ENCODE data around the gene IL37.
A peak's percentile ranks its signal among the peaks of the same experiment; 100 is the strongest.

Gene IL37

GRCh38 chr2:112869258-112869842, 41.6 kb upstream of the IL37 start (continued):
- TF ChIP-seq PRDM4 (tag by site-specific recombination; IDR thresholded peaks at IDR 0.05) (peak; percentile 90), ZBTB10 (tag by site-specific recombination; IDR thresholded peaks at IDR 0.05) (peak; percentile 39; the same call in 1 of the 2 replicates), ZNF704 (tag by site-specific recombination; IDR thresholded peaks at IDR 0.05) (no peak), ZNF24 (tag by site-specific recombination; IDR thresholded peaks at IDR 0.05) (peak; percentile 84), ZBTB44 (tag by site-specific recombination; IDR thresholded peaks at IDR 0.05) (peak; percentile 81; the same call in 1 of the 2 replicates), PRDM10 (tag by site-specific recombination; IDR thresholded peaks at IDR 0.05) (peak; percentile 60; the same call in 1 of the 2 replicates), BCL11A (tag by site-specific recombination; IDR thresholded peaks at IDR 0.05; ENCODE audit: low read depth) (peak; percentile 80), ZNF747 (tag by site-specific recombination; IDR thresholded peaks at IDR 0.05) (no peak), ZNF768 (tag by site-specific recombination; IDR thresholded peaks at IDR 0.05) (no peak), ZNF16 (tag by site-specific recombination; IDR thresholded peaks at IDR 0.05; ENCODE audit: low read depth) (no peak), ZNF843 (tag by site-specific recombination; IDR thresholded peaks at IDR 0.05) (peak; percentile 98), KLF17 (tag by site-specific recombination; IDR thresholded peaks at IDR 0.05) (peak; percentile 97), RBAK (tag by site-specific recombination; IDR thresholded peaks at IDR 0.05) (no peak), WT1 (tag by site-specific recombination; IDR thresholded peaks at IDR 0.05) (peak; percentile 98), ZNF302 (tag by site-specific recombination; IDR thresholded peaks at IDR 0.05; ENCODE audit: low read depth) (no peak), ZNF449 (tag by site-specific recombination; IDR thresholded peaks at IDR 0.05) (peak; percentile 57; the same call in 1 of the 2 replicates), GLI4 (tag by site-specific recombination; IDR thresholded peaks at IDR 0.05) (no peak), ZFP41 (tag by site-specific recombination; IDR thresholded peaks at IDR 0.05; ENCODE audit: borderline replicate concordance) (no peak), ZNF473 (tag by site-specific recombination; IDR thresholded peaks at IDR 0.05) (no peak), ZNF48 (tag by site-specific recombination; IDR thresholded peaks at IDR 0.05) (no peak), ZNF692 (tag by site-specific recombination; IDR thresholded peaks at IDR 0.05) (peak; percentile 44; the same call in 1 of the 2 replicates), ZNF350 (tag by site-specific recombination; IDR thresholded peaks at IDR 0.05) (0 out of 2 replicates have a peak, but pooled peaks have one; percentile 14), ZNF529 (tag by site-specific recombination; IDR thresholded peaks at IDR 0.05; ENCODE audit: insufficient replicate concordance) (peak; percentile 43)
